ENCODE measurements around the gene CNGB1.

- TF ChIP-seq CTCF (conservative IDR thresholded peaks at IDR 0.05 in 1 of 2, IDR thresholded peaks at IDR 0.05 in 1 of 2; ENCODE audit: low read depth in 1 of 2, low read length in 2 of 2) (no peak), EZH2 (IDR thresholded peaks at IDR 0.05; ENCODE audit: low read length, missing control alignments) (no peak)
These were observed 20.5 kb downstream of the CNGB1 start for GRCh38 chr16:57950382-57950781.

All from fibroblast of lung (primary cell).